Measurements from ENCODE around the gene SERPINI1. TPM values are rescaled to one million over a fixed set of nuclear protein-coding genes. Genes with fewer than 3 reads are reported as not detected.

Gene SERPINI1
- total RNA-seq, 2 donors from 2014 or later: 2.0 to 3.8 TPM

DNA sequence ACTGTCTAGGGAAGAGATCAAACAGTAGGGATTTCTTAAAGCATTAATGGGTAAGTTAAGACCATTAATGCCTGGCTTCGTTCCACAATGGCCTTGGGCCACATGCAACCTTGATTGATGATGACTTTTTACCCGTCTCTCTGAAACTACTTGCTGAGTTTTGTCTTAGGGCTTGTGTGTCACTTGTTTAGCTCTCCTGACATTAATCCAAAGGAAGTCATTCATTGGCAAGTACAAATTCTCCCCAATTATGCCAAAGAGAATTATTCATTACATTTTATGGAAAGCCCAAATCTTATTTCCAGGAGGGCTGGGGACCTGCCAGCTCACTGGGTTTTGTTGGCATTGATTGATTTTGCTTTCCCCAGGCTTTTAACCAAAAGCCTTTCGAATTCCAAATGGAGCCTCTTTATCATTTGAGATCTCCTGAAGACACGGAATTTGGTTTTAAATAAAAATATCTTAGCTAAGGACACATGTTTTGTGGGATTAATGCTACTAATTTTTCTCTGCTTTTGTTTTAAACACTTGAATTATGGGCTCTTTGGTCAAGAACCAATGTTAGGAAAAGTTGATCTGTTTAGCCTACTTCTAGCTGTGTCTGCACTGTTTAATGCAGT is 40.7 kb downstream of the SERPINI1 start:
- H3K4me1 ChIP-seq: no peaks in the 10 kb centered on the region
- H3K9me3 ChIP-seq: peaks cover 0 to 13% of the 10 kb centered on the region in 2 donors
- no peak for DNase-seq (ENCODE audit: low spot score)
- H3K4me3 ChIP-seq: no peak overlapping the region
- H3K27ac ChIP-seq: no peak overlapping the region
- no peaks in the 10 kb centered on the region for H3K36me3 ChIP-seq
- no peaks in the 10 kb centered on the region for H3K27me3 ChIP-seq
- TF ChIP-seq CTCF (IDR thresholded peaks at IDR 0.05): no peak

- H3K36me3 ChIP-seq: no peaks in the 10 kb centered on the region
- DNase-seq (ENCODE audit: low spot score): no peak
- H3K4me3 ChIP-seq: no peak overlapping the region
- no peaks in the 10 kb centered on the region for H3K4me1 ChIP-seq
- no peaks in the 10 kb centered on the region for H3K27me3 ChIP-seq
- no peak for TF ChIP-seq CTCF (IDR thresholded peaks at IDR 0.05)
- H3K9me3 ChIP-seq: peaks cover 0 to 13% of the 10 kb centered on the region in 2 donors
- H3K27ac ChIP-seq: no peak overlapping the region
Observed at GRCh38 chr3:167777356-167777755, 41.8 kb downstream of the SERPINI1 start.

DNA sequence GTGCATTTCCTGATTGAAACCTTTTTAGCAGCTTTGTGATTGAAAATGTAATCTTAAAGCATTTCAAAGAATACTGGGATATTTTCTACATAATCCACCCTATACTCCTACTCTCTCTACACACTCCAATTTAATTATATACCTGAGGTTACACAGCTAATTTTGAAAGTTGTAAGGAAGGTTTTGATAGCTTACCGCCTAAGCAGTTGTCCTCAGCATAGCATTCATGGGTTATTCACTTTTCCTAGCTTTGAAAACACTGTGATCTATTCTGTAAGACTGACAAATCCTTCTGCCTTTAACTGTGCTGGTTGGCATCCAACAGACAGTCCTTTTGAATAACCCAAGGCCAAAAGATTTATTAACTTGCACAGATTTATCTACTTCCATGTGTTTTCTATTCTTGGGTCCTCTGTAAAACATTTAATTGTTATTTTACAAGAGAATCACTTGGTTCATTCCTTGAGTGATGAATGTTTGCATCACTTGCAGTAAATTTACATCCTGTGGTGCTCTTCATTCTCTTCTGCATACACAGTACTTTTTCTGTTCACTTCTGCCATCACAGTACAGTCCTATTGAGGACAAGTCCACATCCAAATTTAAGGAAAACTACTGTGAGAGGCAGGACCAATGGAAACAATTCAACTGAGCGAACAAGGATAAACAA is 44.8 kb downstream of the SERPINI1 start:
- Histone ChIP-seq H3K27me3 (no peaks in the 10 kb centered on the region), H3K36me3 (no peaks in the 10 kb centered on the region)
- TF ChIP-seq CTCF (IDR thresholded peaks at IDR 0.05): no peak

DNA sequence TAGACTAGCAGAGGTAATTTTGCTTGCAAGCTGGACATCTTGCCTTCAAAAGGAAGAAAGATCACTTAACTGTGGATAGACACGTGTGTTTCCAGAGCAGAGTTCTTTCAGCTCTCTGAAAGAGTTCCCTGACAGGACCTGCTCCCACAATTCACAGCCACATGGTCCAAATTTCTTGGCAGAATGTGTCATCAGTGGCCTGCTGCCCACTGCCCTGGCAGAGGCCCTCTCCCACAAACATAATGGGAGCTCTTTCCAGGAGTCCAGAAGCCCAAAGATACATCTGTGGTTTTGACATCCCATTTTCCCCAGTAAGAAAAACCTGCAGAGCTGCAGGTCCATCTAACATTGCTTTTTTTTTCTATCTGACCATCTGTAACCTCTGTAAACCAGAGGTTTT is 48.3 kb downstream of the SERPINI1 start:
- H3K27me3 ChIP-seq: no peaks in the 10 kb centered on the region
- no peak for DNase-seq (ENCODE audit: low spot score)
- H3K27ac ChIP-seq: no peak overlapping the region
- peaks cover 0 to 11% of the 10 kb centered on the region in 2 donors for H3K4me1 ChIP-seq
- no peaks in the 10 kb centered on the region for H3K36me3 ChIP-seq
- no peaks in the 10 kb centered on the region for H3K9me3 ChIP-seq
- H3K4me3 ChIP-seq: no peak overlapping the region
- no peak for TF ChIP-seq CTCF (IDR thresholded peaks at IDR 0.05)

More for the DNA sequence above, 44.8 kb downstream of the SERPINI1 start:
- no peak overlapping the region for H3K27ac ChIP-seq
- H3K4me1 ChIP-seq: peaks cover 0 to 6% of the 10 kb centered on the region in 2 donors
- no peak overlapping the region for H3K4me3 ChIP-seq
- H3K9me3 ChIP-seq: peaks cover 0 to 13% of the 10 kb centered on the region in 2 donors
- DNase-seq (ENCODE audit: low spot score): no peak

DNA sequence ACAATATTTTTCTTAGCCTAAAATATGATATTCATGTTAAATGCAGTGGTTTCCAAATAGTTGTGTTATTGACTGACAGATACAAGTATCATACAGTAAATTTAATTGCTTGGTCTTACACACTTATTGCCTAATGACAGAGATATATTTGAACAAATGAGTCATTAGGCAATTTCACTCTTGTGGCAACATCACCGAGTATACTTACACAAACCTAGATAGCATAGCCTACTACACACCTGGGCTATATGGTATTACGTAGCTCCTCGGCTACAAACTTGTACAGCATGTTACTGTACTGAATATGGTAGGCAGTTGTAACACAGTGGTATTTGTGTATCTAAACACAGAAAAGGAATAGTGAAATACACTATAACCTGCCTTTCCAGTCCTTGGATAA is 50.3 kb downstream of the SERPINI1 start:
- TF ChIP-seq CTCF (IDR thresholded peaks at IDR 0.05): no peak
- H3K4me1 ChIP-seq: peaks cover 0 to 11% of the 10 kb centered on the region in 2 donors
- H3K9me3 ChIP-seq: no peaks in the 10 kb centered on the region
- H3K27me3 ChIP-seq: no peaks in the 10 kb centered on the region
- no peak overlapping the region for H3K27ac ChIP-seq
- H3K36me3 ChIP-seq: no peaks in the 10 kb centered on the region
- DNase-seq (ENCODE audit: low spot score): no peak
- H3K4me3 ChIP-seq: no peak overlapping the region

Measured in right atrium auricular region (tissue), 2 donors.